Lower leg skin (tissue), 4 donors: ENCODE measurements around the gene CHKA. TPM values are rescaled to one million over a fixed set of nuclear protein-coding genes. Genes with fewer than 3 reads are reported as not detected.

Experiments used
- DNase-seq, 2 donors: peaks; one replicate each; pipeline ENCODE4 v3.0.0-alpha.2; 2019; ENCODE audit warnings: low spot score in 2 of 2
- H3K4me3 ChIP-seq: fragments of 200-600 bp; sonication (generic); 2 replicates; pipeline ENCODE4 v1.5.1; 2017; ENCODE audit warnings: mild to moderate bottlenecking, low read depth; ENCODE audit not compliant: poor library complexity, severe bottlenecking
- whole genome bisulfite sequencing, 2 donors: methylation state at CpG; one replicate each; pipeline ENCODE4 v1.1.5; 2018; 5-methylcytosine and 5-hydroxymethylcytosine counted together
- intact Hi-C: fragments of 100-400 bp; cut with DNase I; formaldehyde crosslinking; loops from one replicate; pipeline ENCODE4 v1.15.0; 2023; ENCODE audit warnings: low total_unique reads
- microRNA-seq, 2 donors: library from miRNA; unstranded; fragments of <30 nt; microRNA quantifications; one replicate each; pipeline ENCODE4, GENCODE V29; 2016; ENCODE audit warnings: borderline replicate concordance in 2 of 2, borderline number of aligned reads in 1 of 2
- total RNA-seq, 4 donors: library from RNA; depleted of rRNA; stranded (reverse); fragments of >200 nt; gene quantifications; one replicate each; pipeline ENCODE4 v1.1.0, GENCODE V29; 2016
- TF ChIP-seq, protein P1 (sequence below), 3 donors: fragments of 450-650 bp; IDR thresholded peaks; one replicate each; pipeline ENCODE4 v1.5.1; 2016; ENCODE audit warnings: antibody characterized with exemption in 3 of 3, mild to moderate bottlenecking in 3 of 3, moderate library complexity in 2 of 3

The CHKA gene
- total RNA-seq, 4 donors from 2014 or later, result 5.9 to 15.6 (median 13.1) TPM

DNA sequence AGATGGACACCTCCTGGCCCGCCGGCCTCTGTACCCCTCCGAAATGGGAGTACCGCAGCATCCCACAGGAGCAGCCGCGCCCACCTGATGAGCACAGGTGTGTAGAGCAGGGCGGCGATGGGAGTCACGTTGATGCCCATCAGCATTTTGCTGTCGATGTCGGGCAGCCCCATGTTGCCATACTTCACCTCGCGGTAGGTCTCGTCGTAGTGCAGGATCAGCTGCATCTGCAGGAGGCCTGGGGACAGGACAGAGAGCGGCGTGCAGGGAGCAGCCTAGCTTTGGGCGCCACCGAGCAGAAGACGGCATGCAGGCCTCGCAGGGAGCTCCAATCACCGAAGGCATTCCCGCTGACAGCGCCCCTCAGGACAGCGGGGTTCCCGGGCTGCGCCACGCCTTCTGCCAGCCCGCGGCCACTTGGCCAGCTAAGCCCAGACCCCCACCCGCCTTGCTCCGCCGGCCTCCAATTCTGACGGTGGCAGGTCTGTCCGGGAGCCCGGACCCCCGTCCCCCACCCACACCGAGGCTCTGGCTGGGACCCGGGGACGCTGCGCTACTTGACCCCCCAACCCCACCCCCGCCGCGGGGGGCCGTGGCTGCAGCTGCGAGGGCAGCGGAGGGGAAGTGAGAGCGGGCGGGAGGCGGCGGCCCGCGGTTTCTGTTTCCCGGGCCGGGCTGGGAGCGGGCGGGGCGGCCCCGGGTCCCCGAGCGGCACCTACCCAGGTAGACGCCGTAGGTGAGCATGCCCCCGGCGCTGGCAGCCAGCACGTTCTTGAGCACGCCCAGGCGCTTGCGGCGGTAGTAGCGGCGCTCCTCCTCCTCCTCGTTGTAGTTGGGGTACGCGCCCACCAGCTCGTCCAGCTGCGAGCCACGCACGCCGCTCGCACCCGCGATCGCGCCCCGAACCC, 118.0 kb downstream of the CHKA start:
- H3K4me3 ChIP-seq, result peak overlapping the region; percentile 44
- DNase-seq, result no peak
- intact Hi-C loops, result no loop called here
- TF ChIP-seq, protein P1, sequence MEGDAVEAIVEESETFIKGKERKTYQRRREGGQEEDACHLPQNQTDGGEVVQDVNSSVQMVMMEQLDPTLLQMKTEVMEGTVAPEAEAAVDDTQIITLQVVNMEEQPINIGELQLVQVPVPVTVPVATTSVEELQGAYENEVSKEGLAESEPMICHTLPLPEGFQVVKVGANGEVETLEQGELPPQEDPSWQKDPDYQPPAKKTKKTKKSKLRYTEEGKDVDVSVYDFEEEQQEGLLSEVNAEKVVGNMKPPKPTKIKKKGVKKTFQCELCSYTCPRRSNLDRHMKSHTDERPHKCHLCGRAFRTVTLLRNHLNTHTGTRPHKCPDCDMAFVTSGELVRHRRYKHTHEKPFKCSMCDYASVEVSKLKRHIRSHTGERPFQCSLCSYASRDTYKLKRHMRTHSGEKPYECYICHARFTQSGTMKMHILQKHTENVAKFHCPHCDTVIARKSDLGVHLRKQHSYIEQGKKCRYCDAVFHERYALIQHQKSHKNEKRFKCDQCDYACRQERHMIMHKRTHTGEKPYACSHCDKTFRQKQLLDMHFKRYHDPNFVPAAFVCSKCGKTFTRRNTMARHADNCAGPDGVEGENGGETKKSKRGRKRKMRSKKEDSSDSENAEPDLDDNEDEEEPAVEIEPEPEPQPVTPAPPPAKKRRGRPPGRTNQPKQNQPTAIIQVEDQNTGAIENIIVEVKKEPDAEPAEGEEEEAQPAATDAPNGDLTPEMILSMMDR (IDR thresholded peaks at IDR 0.05), result no peak
- WGBS, 2 donors, result 16 to 24% methylated on average over 35 to 57 of the region's 86 CpGs

Small RNA genes lying within 50 kb of the gene (microRNA-seq; reads per million reads assigned to microRNA genes)
- gene MIR4691 (0 reads per million in 2 donors), gene MIR6753 (0 reads per million in 2 donors), gene MIR7113 (0 to 0.68 reads per million in 2 donors)

Other genes with a start within 250 kb of the CHKA start
- gene UNC93B1, start 117.3 kb downstream of the CHKA start, total RNA-seq, result 10 to 100 TPM; 29.2 to 47.2 (median 44.3) TPM
- gene ALDH3B1, start 111.1 kb downstream of the CHKA start, total RNA-seq, result 10 to 100 TPM in 1 of 4 donors, 1 to 10 TPM in 3; 5.4 to 11.6 (median 6.4) TPM
- gene NDUFS8, start 90.7 kb downstream of the CHKA start, total RNA-seq, result 100 to 1,000 TPM; 136 to 206 (median 159) TPM
- gene TCIRG1, start 82.4 kb downstream of the CHKA start, total RNA-seq, result 10 to 100 TPM; 29.6 to 57.1 (median 34.8) TPM
- gene KMT5B, start 91.9 kb upstream of the CHKA start, total RNA-seq, result 10 to 100 TPM; 26.3 to 34.9 (median 34.0) TPM
- gene C11orf24, start 150.6 kb upstream of the CHKA start, total RNA-seq, result 10 to 100 TPM; 12.5 to 37.8 (median 16.2) TPM
- 10 to 100 TPM; 25.0 to 53.5 (median 29.3) TPM for gene LRP5, start 191.2 kb upstream of the CHKA start, total RNA-seq